Suprapubic skin (tissue), 4 donors: Measurements from ENCODE around the gene ADGRD1. TPM values are rescaled to one million over a fixed set of nuclear protein-coding genes. Genes with fewer than 3 reads are reported as not detected.

ENCODE experiments used
- DNase-seq, 2 donors: peaks; one replicate each; pipeline ENCODE4 v3.0.0-alpha.2; 2019; ENCODE audit warnings: low spot score in 2 of 2
- H3K27ac ChIP-seq: fragments of 200-600 bp; sonication (generic); one replicate; pipeline ENCODE4 v1.5.1; 2019
- H3K27me3 ChIP-seq: fragments of 200-600 bp; sonication (generic); one replicate; pipeline ENCODE4 v1.5.1; 2019
- H3K36me3 ChIP-seq: fragments of 200-600 bp; sonication (generic); one replicate; pipeline ENCODE4 v1.5.1; 2019
- H3K4me1 ChIP-seq: fragments of 200-600 bp; sonication (generic); one replicate; pipeline ENCODE4 v1.5.1; 2019
- H3K4me3 ChIP-seq: fragments of 200-600 bp; sonication (generic); one replicate; pipeline ENCODE4 v1.5.1; 2019; ENCODE audit warnings: mild to moderate bottlenecking
- H3K9me3 ChIP-seq: fragments of 200-600 bp; sonication (generic); one replicate; pipeline ENCODE4 v1.5.1; 2019
- EP300 ChIP-seq: sonication (generic); formaldehyde crosslinking; IDR thresholded peaks from one replicate; pipeline ENCODE4 v1.6.1; 2017; ENCODE audit warnings: antibody characterized with exemption
- POLR2A ChIP-seq, 2 donors: fragments of 450-650 bp; IDR thresholded peaks; one replicate each; pipeline ENCODE4 v1.6.1; 2017; ENCODE audit warnings: antibody characterized with exemption in 2 of 2, mild to moderate bottlenecking in 2 of 2, moderate library complexity in 2 of 2
- POLR2AphosphoS5 ChIP-seq, 3 donors: sonication (generic); formaldehyde crosslinking; IDR thresholded peaks; one replicate each; pipeline ENCODE4 v1.6.1; 2017; ENCODE audit warnings: antibody characterized with exemption in 3 of 3
- WGBS: methylation state at CpG from one replicate; pipeline ENCODE4 v1.1.5; 2018; 5-methylcytosine and 5-hydroxymethylcytosine counted together
- total RNA-seq, 4 donors: library from RNA; depleted of rRNA; stranded (reverse); fragments of >200 nt; gene quantifications; one replicate each; pipeline ENCODE4 v1.1.0, GENCODE V29; 2016
- TF ChIP-seq, protein P1 (sequence below), 2 donors: fragments of 200-600 bp in 1 of 2; fragments of 450-650 bp in 1 of 2; sonication (generic) in 1 of 2; IDR thresholded peaks; one replicate each; pipeline ENCODE4 v1.5.1; 2016 to 2019; ENCODE audit warnings: antibody characterized with exemption in 2 of 2, mild to moderate bottlenecking in 1 of 2, moderate library complexity in 1 of 2

The ADGRD1 gene
- total RNA-seq, 4 donors from 2014 or later, result 4.2 to 12.4 (median 10.4) TPM

DNA sequence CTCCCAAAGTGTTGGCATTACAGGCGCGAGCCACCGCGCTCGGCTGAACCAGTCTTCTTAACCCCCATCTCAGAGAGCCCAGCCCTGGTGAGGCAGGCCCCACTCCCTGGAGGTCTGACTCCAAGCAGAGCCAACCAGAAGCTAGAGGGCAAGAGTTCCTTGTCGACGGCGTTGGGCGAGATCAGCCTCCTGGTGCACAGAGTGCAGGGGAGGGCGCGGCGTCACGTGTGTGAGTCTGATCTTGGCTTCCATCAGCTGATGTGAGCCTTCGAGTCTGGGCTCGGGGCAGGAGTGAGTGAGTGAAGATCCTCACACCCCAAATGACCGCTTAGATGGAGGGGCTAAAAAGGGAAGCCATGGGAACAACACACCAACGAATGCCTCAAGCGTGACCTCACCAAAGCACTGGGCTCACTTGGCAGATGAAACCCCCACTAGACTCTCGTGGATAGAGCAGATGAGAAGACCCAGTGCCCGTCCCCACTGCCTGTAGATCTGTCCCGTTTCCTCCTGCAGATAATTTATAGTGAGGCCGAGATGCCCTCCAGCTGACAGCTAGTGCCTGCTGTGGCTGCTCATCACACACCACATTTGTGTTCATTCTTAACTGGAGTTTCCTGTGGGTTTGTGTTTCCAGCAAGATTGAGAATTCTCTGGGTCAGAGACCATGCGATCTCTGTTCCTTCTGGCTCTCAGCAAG, 28.6 kb upstream of the ADGRD1 start:
- Histone ChIP-seq H3K9me3 (no peaks in the 10 kb centered on the region), H3K27ac (no peak overlapping the region), H3K36me3 (no peaks in the 10 kb centered on the region), H3K27me3 (peaks cover 17% of the 10 kb centered on the region), H3K4me1 (no peaks in the 10 kb centered on the region), H3K4me3 (no peak overlapping the region)
- DNase-seq, result no peak
- TF ChIP-seq POLR2AphosphoS5 (IDR thresholded peaks at IDR 0.05) (no peak), POLR2A (IDR thresholded peaks at IDR 0.05) (no peak)
- 79% methylated on average over 23 of the region's 23 CpGs for WGBS

DNA sequence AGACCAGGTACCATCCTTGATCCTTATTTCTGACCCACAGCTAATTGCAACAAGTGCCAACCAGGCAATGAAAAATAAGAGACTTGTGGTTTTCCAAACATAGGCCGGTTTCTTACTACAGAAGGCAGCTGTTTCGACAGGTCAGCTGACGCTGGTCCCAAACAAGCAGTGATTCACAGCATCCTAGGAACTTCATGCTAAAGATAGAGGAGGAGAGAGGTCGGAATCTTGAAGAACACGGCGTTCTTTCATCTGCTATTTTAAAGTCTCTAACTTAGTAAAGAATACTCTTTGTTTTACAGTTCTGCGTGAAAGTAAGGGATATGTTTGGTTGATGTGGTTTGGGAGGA, 28.1 kb upstream of the ADGRD1 start:
- Histone ChIP-seq H3K4me1 (no peaks in the 10 kb centered on the region), H3K9me3 (no peaks in the 10 kb centered on the region), H3K27me3 (peaks cover 15% of the 10 kb centered on the region), H3K36me3 (no peaks in the 10 kb centered on the region), H3K4me3 (no peak overlapping the region), H3K27ac (no peak overlapping the region)
- TF ChIP-seq EP300, result no peak
- TF ChIP-seq, protein P1, sequence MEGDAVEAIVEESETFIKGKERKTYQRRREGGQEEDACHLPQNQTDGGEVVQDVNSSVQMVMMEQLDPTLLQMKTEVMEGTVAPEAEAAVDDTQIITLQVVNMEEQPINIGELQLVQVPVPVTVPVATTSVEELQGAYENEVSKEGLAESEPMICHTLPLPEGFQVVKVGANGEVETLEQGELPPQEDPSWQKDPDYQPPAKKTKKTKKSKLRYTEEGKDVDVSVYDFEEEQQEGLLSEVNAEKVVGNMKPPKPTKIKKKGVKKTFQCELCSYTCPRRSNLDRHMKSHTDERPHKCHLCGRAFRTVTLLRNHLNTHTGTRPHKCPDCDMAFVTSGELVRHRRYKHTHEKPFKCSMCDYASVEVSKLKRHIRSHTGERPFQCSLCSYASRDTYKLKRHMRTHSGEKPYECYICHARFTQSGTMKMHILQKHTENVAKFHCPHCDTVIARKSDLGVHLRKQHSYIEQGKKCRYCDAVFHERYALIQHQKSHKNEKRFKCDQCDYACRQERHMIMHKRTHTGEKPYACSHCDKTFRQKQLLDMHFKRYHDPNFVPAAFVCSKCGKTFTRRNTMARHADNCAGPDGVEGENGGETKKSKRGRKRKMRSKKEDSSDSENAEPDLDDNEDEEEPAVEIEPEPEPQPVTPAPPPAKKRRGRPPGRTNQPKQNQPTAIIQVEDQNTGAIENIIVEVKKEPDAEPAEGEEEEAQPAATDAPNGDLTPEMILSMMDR (IDR thresholded peaks at IDR 0.05), result no peak
- no peak for TF ChIP-seq POLR2AphosphoS5 (IDR thresholded peaks at IDR 0.05)
- no peak for TF ChIP-seq POLR2A (IDR thresholded peaks at IDR 0.05)
- WGBS, result 74% methylated on average over 7 of the region's 7 CpGs
- DNase-seq, result no peak

DNA sequence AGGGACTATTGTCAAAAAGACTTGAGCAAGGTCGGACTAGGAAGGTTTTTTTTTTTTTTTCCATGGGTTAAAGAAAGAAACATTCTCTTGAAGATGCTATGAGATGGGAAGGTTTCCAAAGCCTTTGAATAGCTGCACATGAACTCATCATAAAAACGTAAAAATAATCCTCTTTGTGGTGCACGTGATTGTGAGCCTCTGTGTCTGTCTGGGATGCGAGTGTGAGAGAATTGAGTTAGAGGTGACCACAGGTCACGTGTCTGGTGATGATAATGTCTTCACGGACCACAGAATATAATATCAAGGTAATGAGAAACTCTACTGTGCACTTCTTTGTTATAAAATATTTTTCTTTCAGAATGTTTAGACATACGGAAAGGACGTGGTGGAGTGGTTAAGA, 24.3 kb upstream of the ADGRD1 start:
- Histone ChIP-seq H3K4me3 (no peak overlapping the region), H3K9me3 (no peaks in the 10 kb centered on the region), H3K4me1 (peaks cover 5% of the 10 kb centered on the region), H3K27me3 (peaks cover 32% of the 10 kb centered on the region), H3K36me3 (no peaks in the 10 kb centered on the region), H3K27ac (no peak overlapping the region)
- no peak for DNase-seq
- TF ChIP-seq POLR2A (IDR thresholded peaks at IDR 0.05), result no peak
- TF ChIP-seq EP300, result no peak
- TF ChIP-seq, protein P1 (IDR thresholded peaks at IDR 0.05), result no peak
- TF ChIP-seq POLR2AphosphoS5 (IDR thresholded peaks at IDR 0.05), result no peak
- 74% methylated on average over 8 of the region's 8 CpGs for WGBS

DNA sequence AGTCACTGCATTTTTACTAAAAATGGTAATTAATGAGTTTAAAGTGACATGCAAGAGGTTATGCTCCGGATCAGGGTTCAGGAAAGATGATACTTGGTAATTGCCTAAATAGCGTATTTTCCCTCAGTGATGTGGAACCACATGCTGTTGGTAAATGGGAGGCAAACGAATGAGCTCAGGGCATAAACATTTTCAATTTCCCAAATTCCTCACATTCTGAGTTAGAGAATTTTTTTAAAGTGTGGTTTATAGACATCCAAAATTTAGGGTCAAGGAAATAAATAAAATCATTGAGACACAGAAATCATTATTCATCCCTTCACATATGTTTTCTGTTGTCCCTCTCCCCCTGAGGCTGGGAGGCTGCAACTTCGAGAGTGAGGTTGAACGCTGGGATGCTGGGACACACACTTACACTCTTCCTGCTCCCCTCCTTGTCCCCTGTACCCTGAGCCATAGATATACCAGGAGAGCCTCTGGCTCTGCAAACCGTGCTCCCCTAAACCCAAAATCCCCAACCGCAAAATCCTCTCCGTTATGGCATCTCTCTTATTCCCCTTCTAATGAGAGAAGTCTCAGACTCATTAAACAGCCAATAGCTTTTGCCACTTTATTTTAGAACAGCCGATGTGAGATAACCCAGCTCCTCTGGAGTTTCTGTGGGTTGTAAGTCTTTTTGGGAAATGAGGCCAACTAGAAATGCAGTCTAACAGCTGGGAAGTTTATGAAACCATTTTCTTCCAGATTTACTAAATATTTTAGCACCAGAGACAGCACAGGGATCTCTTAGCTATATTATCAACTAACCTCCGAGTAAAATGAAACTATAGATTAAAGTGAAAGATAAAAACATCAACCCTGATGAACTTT, 21.4 kb upstream of the ADGRD1 start:
- peaks cover 5% of the 10 kb centered on the region for H3K4me1 ChIP-seq
- H3K27me3 ChIP-seq, result peaks cover 32% of the 10 kb centered on the region
- TF ChIP-seq EP300 (no peak), POLR2A (IDR thresholded peaks at IDR 0.05) (no peak), POLR2AphosphoS5 (IDR thresholded peaks at IDR 0.05) (no peak)
- TF ChIP-seq, protein P1 (IDR thresholded peaks at IDR 0.05), result no peak
- H3K9me3 ChIP-seq, result no peaks in the 10 kb centered on the region
- no peaks in the 10 kb centered on the region for H3K36me3 ChIP-seq
- WGBS, result 35% methylated on average over 10 of the region's 10 CpGs
- no peak overlapping the region for H3K4me3 ChIP-seq
- DNase-seq, result no peak
- H3K27ac ChIP-seq, result peak overlapping the region; percentile 40

DNA sequence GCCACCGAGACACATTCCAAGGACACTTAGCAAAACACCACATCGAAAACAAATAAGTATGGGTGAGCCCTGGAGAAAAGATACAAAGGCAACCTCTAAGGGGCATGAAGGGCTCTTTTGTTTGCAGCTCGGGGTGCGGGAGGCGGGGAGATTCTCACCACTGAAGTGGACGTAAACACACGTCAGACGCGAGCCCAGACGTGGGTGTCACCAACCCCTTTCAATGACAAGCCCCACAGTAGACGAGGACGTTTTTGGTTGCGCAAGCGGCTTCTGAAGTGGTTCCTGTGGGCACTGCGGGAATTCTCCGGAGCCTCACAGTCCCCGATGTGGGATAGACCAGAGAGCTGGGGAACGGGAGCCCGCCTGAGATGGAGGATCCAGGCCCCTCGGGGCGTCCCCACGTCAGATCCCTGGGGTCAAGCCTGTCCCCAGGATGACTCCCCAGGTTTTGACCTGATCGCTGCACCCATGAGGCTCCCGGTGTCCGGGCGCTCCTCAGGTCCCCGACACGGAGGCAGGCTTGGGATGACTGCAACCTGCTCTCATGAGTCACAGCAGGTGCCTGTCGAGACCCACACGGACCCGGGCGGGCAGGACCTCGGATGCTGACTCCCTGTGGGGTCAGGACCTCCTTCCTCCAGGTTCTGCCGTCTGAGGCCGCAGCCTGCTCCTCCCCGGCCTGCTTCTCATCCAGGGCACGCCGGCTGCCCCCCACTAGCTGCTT, 20.3 kb upstream of the ADGRD1 start:
- Histone ChIP-seq H3K27me3 (peaks cover 30% of the 10 kb centered on the region), H3K4me3 (no peak overlapping the region), H3K27ac (peak overlapping the region; percentile 4), H3K4me1 (peaks cover 5% of the 10 kb centered on the region), H3K9me3 (no peaks in the 10 kb centered on the region), H3K36me3 (no peaks in the 10 kb centered on the region)
- WGBS, result 67% methylated on average over 23 of the region's 38 CpGs
- TF ChIP-seq EP300 (no peak), POLR2A (IDR thresholded peaks at IDR 0.05) (no peak), POLR2AphosphoS5 (IDR thresholded peaks at IDR 0.05) (no peak)
- TF ChIP-seq, protein P1 (IDR thresholded peaks at IDR 0.05), result no peak
- DNase-seq, result no peak
